SH-SY5Y (cell line): ENCODE results near the gene ADAT3.

Experiments used
- GATA2 ChIP-seq: IDR thresholded peaks from 2 replicates; pipeline ENCODE4 v1.6.1; 2011; ENCODE audit warnings: mild to moderate bottlenecking, low read depth, low read length
- GATA3 ChIP-seq: IDR thresholded peaks from 2 replicates; pipeline ENCODE4 v1.6.1; 2011; ENCODE audit warnings: low read depth, mild to moderate bottlenecking, low read length, moderate library complexity

DNA sequence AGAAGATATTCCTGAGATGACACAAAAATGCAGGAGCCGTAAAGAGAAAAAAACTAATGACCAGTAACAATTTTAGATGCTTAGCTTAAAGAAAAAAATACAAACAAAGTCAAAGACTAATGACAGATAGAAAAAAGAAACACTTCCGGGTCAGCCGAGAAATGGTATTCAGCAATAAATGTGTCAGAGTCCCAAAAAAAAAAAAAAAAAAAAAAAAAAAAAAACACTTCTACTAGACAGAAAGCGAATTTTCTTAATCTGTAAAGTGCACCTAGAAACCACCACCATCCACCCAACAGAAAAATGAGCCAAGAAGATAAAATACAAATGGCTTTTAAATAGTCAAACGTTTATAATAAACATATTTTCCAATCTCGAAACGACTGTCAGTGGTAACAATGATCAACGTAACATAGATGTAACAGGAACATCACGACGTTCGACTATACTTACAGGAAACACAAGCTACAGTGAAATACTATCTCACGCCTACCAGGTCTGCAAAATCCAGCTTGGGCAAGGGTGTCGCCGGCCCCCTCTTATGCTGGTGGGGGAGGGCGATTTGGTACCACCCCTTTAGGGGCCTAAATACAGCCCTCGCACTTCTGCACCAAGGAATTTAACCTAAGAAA is 30.5 kb upstream of the ADAT3 start:
- TF ChIP-seq GATA3 (no peak), GATA2 (no peak)
